DOHH2 (cell line): ENCODE data around the gene MIAT.
A peak's percentile ranks its signal among the peaks of the same experiment; 100 is the strongest.

Experiments
- CTCF ChIP-seq: fragments of 200-600 bp; sonication (generic); IDR thresholded peaks from one replicate; pipeline ENCODE4 v1.5.1; 2014; ENCODE audit warnings: antibody characterized with exemption, mild to moderate bottlenecking, low read depth, low read length; ENCODE audit not compliant: poor library complexity, severe bottlenecking
- EZH2phosphoT487 ChIP-seq: fragments of 200-600 bp; sonication (generic); IDR thresholded peaks from 2 replicates; pipeline ENCODE4 v1.6.1; 2017; ENCODE audit warnings: borderline replicate concordance, mild to moderate bottlenecking, antibody characterized with exemption, low read length, moderate library complexity, mixed read lengths

GRCh38 chr22:26665813-26666231 is 8.4 kb downstream of the MIAT start:
- TF ChIP-seq CTCF, result peak; percentile 22
- TF ChIP-seq EZH2phosphoT487, result no peak
